Myocyte (in vitro differentiated cells): ENCODE measurements around the gene CDCA8. TPM values are rescaled to one million over a fixed set of nuclear protein-coding genes. Genes with fewer than 3 reads are reported as not detected.
A peak's percentile ranks its signal among the peaks of the same experiment; 100 is the strongest.

ENCODE experiments used
- DNase-seq: peaks from one replicate; pipeline ENCODE4 v3.0.0-alpha.2; 2012; ENCODE audit warnings: low read depth
- polyA plus RNA-seq: library from polyadenylated mRNA; unstranded; fragments of >200 nt; gene quantifications from one replicate; pipeline ENCODE4 v1.2.1, GENCODE V29; 2012; ENCODE audit warnings: missing spikeins
- total RNA-seq: library from RNA; depleted of rRNA; stranded (reverse); fragments of >200 nt; gene quantifications from 2 replicates; pipeline ENCODE4 v1.2.3, GENCODE V29; 2014

The CDCA8 gene
- total RNA-seq, result 0.05 and 0.26 TPM in 2 replicates
- 0.52 TPM for polyA plus RNA-seq

DNA sequence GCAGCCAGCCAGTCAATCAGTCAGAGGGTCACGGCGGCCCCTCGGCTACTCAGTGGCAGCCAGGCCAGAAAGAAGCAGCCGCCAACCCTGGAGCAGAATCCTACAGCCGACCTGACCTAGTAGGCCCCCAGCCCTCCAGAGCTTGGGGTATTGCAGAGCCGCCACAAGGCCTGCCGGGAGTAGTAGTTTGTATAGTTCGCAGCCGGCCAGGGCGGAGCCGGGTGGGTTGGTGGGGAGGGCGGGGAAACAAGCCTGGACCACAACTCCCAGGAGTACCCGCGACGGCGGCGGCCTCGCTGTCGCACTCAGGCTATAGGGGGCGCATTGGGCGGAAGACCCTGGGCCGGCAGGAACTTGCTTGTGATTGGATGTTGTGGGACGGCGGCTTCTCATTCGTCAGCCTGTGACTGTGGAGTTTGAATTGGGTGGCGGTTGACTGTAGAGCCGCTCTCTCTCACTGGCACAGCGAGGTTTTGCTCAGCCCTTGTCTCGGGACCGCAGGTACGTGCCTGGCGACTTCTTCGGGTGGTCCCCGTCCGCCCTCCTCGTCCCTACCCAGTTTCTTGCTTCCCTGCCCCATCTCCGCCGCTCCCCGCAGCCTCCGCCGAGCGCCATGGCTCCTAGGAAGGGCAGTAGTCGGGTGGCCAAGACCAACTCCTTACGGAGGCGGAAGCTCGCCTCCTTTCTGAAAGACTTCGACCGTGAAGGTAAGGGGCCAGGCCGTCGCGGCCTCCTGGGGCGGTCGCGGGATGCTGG, at the start of gene CDCA8:
CDCA8 (plus strand) TSS at position 439 of the 756 bp plus-strand sequence; CDS start at position 614, 175 bp downstream.
- DNase-seq, result peak; percentile 98

DNA sequence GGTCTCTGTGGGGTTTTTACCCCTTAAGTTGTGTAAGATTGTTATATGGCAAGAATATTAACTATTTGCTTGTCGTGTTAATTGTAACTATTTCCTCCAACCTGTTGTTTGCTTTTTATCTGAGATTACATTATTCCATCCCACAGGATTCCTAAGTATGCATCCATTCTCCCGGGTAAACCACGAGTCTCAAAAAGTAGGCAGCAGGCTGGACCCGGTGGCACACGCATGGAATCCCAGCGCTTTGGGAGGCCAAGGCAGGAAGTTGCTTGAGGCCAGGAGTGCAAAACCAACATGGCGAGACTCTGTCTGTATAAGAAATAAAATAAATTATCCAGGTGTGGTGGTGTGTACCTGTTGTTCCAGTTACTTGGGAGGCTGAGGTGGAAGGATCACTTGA, 45.0 kb upstream of the CDCA8 start:
- peak; percentile 16 for DNase-seq

DNA sequence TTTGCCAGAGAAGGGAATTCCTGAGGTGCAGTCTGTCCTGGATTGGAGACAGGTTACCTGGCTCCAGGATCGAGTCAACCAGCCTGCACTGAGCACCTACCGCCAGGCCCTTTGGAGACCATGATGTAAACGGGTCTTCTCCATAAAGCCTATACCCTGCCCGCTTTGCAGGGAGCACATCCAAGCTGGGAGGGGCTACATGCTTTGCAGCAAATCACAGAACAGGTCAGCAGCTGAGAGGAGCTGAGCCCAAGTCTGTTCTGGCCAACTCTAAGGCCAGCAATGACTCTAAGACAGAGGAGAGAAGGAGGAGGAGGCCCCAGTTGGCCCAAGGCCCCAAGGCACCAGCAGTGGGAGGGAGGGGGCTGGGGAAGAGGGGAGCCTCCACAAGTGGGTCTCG, 42.1 kb upstream of the CDCA8 start:
- no peak for DNase-seq

DNA sequence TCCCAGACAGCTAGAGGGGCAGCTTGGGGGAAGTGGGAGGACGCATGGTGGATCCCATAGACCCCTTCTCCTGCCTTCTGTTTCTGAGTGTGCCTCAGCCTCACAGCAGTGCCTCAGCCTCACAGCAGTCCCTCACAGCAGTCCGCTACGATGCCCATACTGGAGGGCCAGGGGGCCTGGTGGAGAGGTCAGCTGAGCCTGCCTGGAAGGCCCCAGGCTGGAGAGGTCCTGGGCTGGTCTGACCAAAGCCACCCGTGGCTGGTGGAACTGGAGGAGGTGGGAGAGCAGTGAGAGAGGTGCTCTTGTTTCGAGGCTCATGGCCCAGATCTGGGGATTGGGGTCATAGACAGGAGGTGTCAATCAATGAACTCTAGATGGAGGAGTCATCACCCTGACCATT, 41.6 kb upstream of the CDCA8 start:
- DNase-seq, result no peak

DNA sequence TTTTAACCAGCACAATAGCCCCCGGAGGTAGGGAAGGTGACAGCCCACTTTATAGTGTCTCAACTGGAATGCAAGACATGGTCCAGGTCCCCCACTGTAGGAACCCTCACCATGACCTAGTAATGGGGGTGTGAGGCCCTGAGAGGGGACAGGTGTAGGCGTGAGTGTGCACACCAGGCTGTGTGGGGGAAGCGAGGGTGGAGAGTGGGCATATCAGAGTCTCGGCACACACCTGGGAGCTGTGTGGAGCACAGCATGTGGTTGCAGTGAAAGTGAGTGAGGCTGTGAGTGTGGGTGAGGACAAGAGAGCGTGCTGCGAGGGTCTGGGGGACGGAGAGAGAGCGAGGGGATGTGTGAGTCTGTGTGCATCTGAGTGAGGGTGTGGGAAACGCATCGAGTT, 40.5 kb upstream of the CDCA8 start:
- DNase-seq, result no peak

DNA sequence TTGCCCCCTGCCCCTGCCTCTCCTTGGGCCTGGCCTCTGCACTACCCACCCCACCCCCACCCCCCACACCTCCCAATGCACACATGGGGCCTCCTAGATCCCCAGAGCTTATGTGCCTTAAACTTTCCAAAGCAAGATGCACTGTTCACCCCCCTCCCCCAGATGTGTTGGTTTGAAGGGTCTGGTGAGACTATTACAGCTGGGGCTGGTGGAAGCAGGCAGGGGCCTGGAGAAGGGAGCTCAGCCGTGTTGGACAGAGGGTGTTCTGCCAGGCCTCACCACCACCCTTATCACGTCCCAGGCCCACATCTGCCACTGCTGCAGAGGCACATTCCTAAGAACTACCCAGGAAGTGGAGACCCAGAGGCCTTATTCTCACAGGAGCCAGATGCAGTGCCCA, 39.3 kb upstream of the CDCA8 start:
- DNase-seq, result no peak

DNA sequence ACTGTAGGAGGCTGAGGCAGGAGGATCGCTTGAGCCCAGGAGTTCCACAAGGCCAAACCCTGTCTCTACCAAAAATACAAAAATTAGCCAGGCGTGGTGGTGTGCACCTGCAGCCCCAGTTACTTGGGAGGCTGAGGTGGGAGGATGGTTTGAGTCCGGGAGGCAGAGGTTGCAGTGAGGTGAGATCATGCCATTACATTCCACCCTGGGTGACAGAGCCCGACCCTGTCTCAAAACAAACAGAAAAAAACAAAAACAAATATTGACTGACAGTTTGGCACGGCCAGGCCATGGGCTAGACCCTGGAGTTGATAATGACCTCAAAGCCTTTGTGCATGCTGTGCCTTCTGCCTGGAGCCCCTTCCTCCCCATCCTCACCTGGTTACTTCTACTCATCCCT, 38.4 kb upstream of the CDCA8 start:
- DNase-seq, result no peak

DNA sequence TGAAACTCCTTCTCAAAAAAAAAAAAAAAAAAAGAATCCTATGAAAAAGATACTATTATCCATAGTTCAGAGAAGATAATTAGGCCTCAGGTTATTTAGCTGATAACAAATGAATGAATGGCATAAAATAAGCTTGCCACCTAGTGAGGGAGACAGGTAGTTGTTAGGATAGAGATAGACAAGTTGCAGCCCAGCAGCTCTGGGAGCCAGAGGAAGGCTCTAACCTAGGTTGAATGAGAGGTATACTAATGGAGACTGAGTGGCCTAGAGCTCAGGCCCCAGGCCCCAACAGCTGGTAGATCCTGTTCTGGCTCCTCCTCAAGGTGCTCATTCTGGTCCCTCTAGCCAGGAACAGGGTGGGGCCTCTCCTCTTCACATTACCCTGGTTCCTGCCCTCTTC, 37.0 kb upstream of the CDCA8 start:
- DNase-seq, result no peak

DNA sequence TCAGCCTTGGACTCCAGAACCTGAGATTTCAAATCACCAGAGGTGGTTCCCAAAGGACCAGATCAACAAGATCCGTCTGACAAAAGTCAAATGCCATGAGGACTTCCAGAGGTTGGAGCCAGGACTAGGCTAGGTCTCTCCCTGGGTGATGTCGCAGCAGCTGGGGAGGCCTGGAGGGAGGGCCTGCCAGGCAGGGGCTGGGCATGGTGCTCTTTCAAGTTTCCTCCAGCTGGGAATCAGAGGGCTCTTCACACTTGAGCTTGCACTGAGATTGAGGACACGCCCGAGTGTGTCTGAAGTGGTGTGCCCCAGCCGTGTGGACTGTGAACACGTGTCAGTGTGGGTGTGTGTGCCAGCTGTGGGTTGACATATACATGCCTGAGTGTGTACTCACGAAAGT, 36.3 kb upstream of the CDCA8 start:
- DNase-seq, result no peak

DNA sequence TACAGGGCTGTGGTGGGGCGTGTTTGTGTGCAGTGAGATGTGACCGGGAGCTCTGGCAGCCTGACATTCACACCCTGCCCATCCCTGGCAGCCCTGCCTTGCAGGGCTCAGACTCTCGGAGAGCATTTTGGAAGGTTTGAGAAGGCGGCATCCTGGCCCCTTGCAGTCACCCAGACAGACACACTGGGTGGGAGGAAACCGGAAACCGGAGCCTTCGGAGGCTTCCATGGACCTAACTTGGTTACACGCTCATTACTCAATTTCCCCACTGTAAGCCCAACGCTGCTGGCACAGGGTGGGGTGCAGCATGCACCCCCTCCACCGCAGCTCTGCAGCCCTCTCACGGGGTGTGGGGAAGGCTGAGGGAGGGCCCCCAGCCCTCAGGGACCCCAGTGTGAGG, 35.4 kb upstream of the CDCA8 start:
- no peak for DNase-seq

DNA sequence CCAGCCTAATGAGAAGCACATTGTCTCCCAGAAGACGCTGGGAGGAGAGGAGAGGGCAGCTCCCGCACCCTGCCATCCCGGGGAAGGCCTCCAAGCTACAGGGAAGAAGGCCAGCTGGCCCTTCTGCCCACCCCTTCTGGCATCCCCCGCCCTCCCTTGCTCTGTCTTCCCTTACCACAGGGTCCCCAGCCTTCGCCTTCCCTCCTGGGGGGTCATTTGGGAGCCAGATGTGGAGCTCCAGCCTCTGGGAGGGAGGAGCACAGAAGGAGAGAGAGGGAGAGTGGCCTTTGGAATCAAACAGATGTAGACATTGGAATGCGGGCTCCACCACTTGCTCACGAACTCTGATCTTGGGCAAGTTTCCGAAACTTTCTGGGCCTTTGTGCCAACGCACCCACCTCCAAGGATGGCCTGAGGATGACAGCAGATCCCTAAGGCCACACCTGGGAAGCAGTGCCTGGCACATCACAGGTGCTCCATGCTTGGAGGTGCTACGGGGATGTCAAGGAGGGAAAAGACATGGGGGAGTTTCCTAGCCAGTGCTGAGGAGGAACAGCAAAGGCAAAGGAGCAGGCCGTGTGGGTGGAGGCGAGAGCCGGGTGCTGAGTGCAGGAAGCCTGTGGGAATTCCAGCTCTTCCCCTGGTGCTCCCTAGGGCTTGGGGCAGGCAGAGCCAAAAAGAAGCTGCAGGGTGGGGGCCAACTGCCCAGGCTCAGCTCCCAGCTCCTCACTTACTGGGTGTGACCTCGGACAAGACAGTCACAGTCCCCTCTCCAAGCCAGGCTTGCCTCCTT, 34.5 kb upstream of the CDCA8 start:
- no peak for DNase-seq

DNA sequence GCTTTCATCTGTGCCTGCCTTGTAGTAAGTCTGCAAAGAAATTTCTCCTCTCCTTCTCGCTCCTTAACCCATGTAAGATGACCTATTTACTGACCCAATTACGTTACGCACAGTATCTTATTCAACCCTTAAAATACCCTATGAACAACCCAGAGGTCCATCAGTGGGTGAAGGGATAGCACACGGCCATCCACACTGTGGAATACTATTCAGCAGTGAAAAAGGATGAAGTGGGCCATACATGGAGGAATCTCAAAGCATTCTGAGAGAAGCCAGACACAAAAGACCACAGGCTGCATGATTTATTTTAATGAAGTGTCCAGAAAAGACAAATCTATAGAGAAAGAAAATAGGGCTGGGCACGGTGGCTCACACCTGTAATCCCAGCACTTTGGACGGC, 33.8 kb upstream of the CDCA8 start:
- no peak for DNase-seq

DNA sequence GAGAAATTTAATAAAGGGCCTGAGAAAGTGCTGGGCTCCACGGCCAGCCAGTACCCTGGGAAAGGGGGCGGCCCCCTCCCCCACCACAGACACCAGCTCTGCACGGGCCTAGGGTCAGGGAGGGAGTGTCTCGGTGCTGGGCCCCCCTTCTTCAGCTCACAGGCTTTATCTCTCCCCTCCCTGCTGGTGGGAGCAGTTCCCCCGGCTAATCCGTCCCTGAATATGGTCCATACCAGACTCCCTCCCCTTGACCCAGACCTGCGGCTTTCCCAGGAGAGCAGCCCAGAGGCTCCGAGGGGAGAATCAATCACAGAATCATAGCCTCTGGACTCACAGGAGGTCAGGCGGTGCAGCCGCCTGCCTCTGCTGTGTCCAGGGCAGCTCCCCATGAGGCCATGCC, 31.7 kb upstream of the CDCA8 start:
- DNase-seq, result no peak

DNA sequence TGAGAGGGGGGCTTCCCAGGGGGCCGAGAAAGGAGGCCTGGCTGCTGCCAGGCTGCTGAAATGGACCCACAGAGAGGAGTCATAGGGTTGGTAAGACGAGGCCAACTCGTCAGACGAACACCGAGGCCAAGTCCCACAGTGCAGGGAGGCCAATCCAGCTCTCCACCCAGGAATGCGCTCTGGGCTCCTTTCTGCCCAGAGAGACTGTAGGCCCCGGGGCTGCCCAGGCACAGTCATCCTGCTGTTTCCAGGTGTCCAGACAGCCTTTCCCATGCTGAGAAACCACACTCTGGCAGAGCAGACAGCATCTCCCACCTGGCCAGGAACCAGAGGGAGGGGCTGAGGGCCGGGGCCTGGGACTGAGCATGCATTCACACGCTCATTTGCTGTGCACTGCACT, 30.9 kb upstream of the CDCA8 start:
- no peak for DNase-seq

DNA sequence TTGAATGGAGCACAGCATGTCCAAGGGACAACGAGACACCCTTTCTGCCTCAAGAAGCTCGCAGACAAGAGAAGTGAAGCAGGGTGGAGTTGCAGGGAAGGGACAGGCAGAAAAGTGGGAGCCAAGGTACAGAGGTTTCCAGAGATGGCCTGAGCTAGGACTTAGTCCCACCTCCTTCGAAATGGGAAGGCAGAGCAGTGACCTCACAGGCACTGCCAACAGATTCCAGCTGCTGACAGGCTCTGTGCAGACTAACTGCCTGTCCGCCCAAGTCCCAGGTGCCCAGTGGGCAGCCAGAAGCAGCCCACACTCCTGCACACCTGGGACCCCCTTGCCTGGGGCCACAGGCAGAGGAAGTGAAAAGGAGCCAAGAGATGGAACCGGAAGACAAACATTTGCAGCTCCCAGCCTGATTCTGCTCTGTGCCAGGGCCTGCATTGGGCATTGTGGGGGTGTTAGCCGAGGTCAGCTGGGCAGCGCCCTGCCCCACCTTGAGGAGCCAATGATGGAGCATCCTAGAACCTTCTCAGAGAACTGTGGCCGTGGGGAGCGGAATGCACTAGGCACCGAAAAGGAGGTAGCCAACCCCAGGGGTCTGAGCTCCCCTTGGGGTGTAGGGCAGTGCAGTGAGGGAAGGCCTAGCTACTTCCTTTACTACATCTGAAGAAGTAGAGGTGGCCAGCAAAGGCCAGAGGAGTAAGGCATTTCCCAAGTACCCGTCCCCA, 30.1 kb upstream of the CDCA8 start:
- DNase-seq, result no peak

DNA sequence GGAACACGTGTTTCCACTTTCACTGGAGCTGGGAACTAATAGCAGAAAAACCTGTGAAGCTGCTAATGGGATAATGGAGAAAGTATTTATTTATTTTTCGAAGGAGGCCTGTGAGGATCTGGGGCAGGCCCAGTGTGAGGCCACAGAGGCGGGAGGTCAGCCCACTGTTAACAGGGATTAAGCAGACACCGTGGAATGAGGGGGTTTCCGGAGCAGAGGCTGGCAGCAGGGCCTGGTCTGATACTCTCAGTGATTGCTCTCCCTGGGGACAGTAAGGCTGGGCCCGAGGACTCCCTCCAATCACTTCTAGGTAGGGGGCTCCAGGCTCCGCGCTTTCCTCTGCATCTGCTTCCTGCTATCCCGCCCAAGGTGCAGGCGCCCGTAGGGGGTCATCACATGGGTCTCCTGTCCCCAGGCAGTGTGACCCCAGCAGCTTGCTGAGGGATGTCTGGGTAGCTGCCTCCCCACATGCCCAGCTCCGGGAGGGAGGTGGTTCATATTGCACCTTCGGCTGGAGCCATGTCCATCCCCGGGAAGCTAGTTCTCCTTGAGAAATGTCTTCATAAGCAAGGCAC, 28.8 kb upstream of the CDCA8 start:
- DNase-seq, result no peak

DNA sequence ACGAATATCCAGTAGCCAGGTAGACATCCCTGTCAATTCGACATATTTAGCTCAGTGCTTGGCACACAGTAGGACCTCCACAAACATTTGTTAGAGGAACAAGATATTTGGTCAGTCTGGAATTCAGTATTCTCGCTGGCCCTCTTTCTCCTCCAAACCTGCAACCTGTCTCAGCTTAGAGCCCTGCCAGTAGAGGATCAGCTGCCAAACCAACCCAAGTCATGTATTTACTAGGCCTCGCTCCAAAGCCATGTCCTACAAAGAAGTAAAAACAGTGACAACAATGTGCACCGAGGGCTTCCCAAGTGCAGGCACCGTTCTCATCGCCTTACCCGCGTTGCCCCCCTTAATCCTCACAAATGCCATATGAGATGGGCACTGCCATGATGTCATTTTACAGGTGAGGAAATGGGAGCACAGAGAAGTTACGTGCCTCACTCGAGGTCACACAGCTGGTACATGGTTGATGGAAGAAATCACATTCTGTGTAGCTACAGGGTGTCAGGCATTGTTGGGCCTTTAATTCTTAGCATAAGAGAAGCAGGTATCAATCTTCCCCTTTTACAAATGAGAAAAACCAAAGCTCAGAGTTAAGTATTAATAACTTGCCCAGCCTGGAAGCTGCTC, 26.0 kb upstream of the CDCA8 start:
- no peak for DNase-seq

DNA sequence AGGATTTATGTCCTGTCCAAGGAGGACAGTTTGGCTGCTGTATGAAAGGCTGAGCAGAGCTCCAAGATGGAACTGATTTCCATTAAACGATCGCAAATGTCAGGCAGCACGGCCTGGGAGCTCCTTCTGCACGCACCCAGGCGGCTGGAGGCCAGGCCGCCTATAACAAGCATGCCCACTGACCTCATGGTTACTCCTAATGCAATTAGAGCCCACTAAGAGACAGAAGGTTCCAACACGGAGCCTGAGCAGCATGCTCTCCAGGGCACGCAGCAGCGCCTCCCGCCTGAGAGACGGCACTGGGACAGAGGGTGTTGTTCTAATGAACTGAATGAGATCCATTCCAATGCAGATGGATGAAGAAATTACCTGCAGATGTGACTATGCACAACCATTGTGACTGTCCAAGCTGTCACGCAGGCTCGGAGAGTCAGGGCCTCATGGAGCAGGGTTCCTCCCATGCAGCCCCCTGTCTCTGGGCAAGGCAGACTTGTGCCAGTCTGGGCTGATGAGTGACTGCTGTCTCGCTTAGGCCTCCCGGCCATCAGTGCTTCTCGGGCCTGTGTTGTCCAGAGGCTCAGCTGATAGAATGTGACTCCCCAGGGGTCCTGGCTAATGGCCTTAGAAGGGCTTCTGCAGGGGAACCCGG, 25.2 kb upstream of the CDCA8 start:
- no peak for DNase-seq

DNA sequence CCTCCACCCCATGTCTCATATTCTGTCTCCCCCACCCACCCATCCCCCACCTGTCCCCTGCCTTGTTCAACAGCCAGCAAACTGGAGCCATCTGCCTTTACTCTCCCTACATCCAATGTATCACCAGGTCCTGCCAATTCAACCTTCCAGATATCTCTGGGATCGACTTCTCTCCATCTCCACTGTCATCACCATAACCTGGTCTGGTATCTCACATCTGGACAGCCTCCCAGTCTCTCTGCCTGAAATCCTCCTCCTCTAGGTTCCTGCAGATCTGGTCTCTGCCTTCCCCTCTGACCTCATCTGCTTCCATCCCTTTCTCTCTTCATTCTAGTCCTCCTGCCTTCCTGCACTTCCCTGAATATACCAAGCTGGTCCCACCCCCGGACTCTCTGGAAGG, 22.2 kb upstream of the CDCA8 start:
- no peak for DNase-seq

DNA sequence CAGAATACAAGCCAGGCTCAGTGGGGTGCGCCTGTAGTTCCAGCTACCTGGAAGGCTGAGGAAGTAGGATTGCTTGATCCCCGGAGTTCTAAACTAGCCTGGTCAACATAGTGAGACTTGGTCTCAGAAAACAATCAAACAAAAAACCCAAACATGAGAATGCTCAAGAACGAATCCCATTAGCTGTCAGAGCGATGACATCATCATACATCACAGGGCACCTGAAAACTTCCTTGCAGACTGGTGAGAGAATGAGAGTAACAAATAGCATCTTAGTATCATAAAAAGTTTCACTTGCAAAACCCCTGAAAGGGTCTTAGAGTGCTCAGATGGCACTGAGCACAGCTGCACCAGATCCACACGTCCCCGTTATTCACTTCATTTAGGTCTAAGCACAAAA, 21.1 kb upstream of the CDCA8 start:
- DNase-seq, result no peak
